Calu3 (cell line): Measurements from ENCODE around the gene EPGN. TPM values are rescaled to one million over a fixed set of nuclear protein-coding genes. Genes with fewer than 3 reads are reported as not detected.

Source experiments
- Bru-seq: library from RNA; stranded (reverse); fragments of 400-500 nt; gene quantifications from one replicate; lab custom pipeline; 2021; lab: Mats Ljungman, UMichigan
- BruChase-seq, 2 experiments: library from RNA; stranded (reverse); fragments of 400-500 nt; gene quantifications; one replicate each; lab custom pipeline; 2021; lab: Mats Ljungman, UMichigan
- BruUV-seq: library from RNA; stranded (reverse); fragments of 400-500 nt; replicated peaks from 2 replicates; lab custom pipeline; 2021; lab: Mats Ljungman, UMichigan
- CTCF ChIA-PET: fragments of 300-600 bp; sonication (Branson Sonifier 250); formaldehyde crosslinking; loops from one replicate; lab custom pipeline; 2022; ENCODE audit warnings: antibody characterized with exemption; lab: Charles Lee
- DNase-seq: peaks from one replicate; pipeline ENCODE4 v3.0.0; 2022
- H3K27ac Mint-ChIP-seq: one replicate; pipeline ENCODE4 v1.8.0; 2022; ENCODE audit warnings: mixed read lengths; ENCODE audit not compliant: unreplicated experiment
- H3K27me3 Mint-ChIP-seq: one replicate; pipeline ENCODE4 v1.8.0; 2022; ENCODE audit warnings: mixed read lengths; ENCODE audit not compliant: unreplicated experiment
- H3K36me3 Mint-ChIP-seq: one replicate; pipeline ENCODE4 v1.8.0; 2022; ENCODE audit warnings: mild to moderate bottlenecking, moderate library complexity, mixed read lengths; ENCODE audit not compliant: insufficient read depth, unreplicated experiment
- H3K4me1 Mint-ChIP-seq: one replicate; pipeline ENCODE4 v1.8.0; 2022; ENCODE audit warnings: mild to moderate bottlenecking, low read depth, mixed read lengths; ENCODE audit not compliant: unreplicated experiment
- H3K4me3 Mint-ChIP-seq: one replicate; pipeline ENCODE4 v1.8.0; 2022; ENCODE audit warnings: mild to moderate bottlenecking, low read depth, moderate library complexity, mixed read lengths; ENCODE audit not compliant: unreplicated experiment
- H3K9me3 Mint-ChIP-seq: one replicate; pipeline ENCODE4 v1.8.0; 2022; ENCODE audit warnings: low read depth, mixed read lengths; ENCODE audit not compliant: unreplicated experiment
- CTCF ChIP-seq: fragments of 200-600 bp; IDR thresholded peaks from one replicate; pipeline ENCODE4 v1.8.0; 2022; ENCODE audit warnings: antibody characterized with exemption; ENCODE audit not compliant: unreplicated experiment
- intact Hi-C: fragments of 100-400 bp; cut with micrococcal nuclease; formaldehyde crosslinking; loops from one replicate; pipeline ENCODE4 v1.10.0; 2022; ENCODE audit not compliant: unreplicated experiment
- long read RNA-seq: library from polyadenylated mRNA; stranded (forward); transcript quantifications from one replicate; pipeline ENCODE4 v2.0.0, GENCODE V29; 2022
- total RNA-seq: library from RNA; stranded (reverse); gene quantifications from 2 replicates; pipeline ENCODE4 v1.2.3, GENCODE V29; 2022

Gene EPGN
- total RNA-seq (0.40 and 0.51 TPM in 2 replicates), Bru-seq, nascent RNA (percentile 39 among the genes with signal in this experiment), BruChase-seq, experiment 1, labeled RNA remaining after a 6-hour chase (percentile 38 among the genes with signal in this experiment), BruChase-seq, experiment 2, labeled RNA remaining after a 2-hour chase (percentile 43 among the genes with signal in this experiment)
- long read RNA-seq: 0 reads

GRCh38 chr4:74308215-74308614 lies at the start of gene EPGN:
EPGN (plus strand) TSS chr4:74308470; CDS start chr4:74308534, 64 bp downstream.
- H3K9me3 Mint-ChIP-seq: no peaks in the 10 kb centered on the region
- intact Hi-C loops: no loop called here

GRCh38 chr4:74258963-74259362 lies 49.3 kb upstream of the EPGN start:
- Mint-ChIP-seq H3K9me3 (no peaks in the 10 kb centered on the region), H3K27ac (no peak overlapping the region), H3K4me3 (no peak overlapping the region), H3K4me1 (peaks cover 8% of the 10 kb centered on the region), H3K36me3 (no peaks in the 10 kb centered on the region), H3K27me3 (no peaks in the 10 kb centered on the region)
- intact Hi-C loops: no loop called here
- peak; percentile 30 for DNase-seq
- no TSS peak for BruUV-seq
- CTCF ChIA-PET: no interaction called here
- TF ChIP-seq CTCF: no peak

More at GRCh38 chr4:74308215-74308614, at the start of gene EPGN:
- no peak within 1 kb of the TSS for H3K4me3 Mint-ChIP-seq
- BruUV-seq: no TSS peak
- H3K4me1 Mint-ChIP-seq: no peaks in the 10 kb centered on the region
- CTCF ChIA-PET: no interaction called here
- H3K27ac Mint-ChIP-seq: no peak within 1 kb of the TSS
- DNase-seq: no peak
- no peaks in the 10 kb centered on the region for H3K27me3 Mint-ChIP-seq
- TF ChIP-seq CTCF: no peak
- no peaks in the 10 kb centered on the region for H3K36me3 Mint-ChIP-seq

GRCh38 chr4:74260036-74260435 lies 48.2 kb upstream of the EPGN start:
- H3K4me1 Mint-ChIP-seq: peaks cover 8% of the 10 kb centered on the region
- intact Hi-C loops: no loop called here
- no peak overlapping the region for H3K4me3 Mint-ChIP-seq
- CTCF ChIA-PET: no interaction called here
- no peak for DNase-seq
- H3K27me3 Mint-ChIP-seq: no peaks in the 10 kb centered on the region
- no peaks in the 10 kb centered on the region for H3K36me3 Mint-ChIP-seq
- H3K27ac Mint-ChIP-seq: no peak overlapping the region
- no peak for TF ChIP-seq CTCF
- H3K9me3 Mint-ChIP-seq: no peaks in the 10 kb centered on the region
- no TSS peak for BruUV-seq

GRCh38 chr4:74262522-74262921 lies 45.7 kb upstream of the EPGN start:
- CTCF ChIA-PET: no interaction called here
- BruUV-seq: no TSS peak
- Mint-ChIP-seq H3K9me3 (no peaks in the 10 kb centered on the region), H3K4me1 (peaks cover 8% of the 10 kb centered on the region), H3K36me3 (no peaks in the 10 kb centered on the region), H3K27me3 (no peaks in the 10 kb centered on the region), H3K27ac (no peak overlapping the region), H3K4me3 (no peak overlapping the region)
- no peak for DNase-seq
- TF ChIP-seq CTCF: no peak
- intact Hi-C loops: no loop called here
